NB4 (cell line): ENCODE measurements around the gene SSBP4.

Experiments used
- CTCF ChIP-seq: IDR thresholded peaks from one replicate; pipeline ENCODE4 v1.5.1; 2012; ENCODE audit warnings: low read depth, low read length
- MAX ChIP-seq: IDR thresholded peaks from 2 replicates; pipeline ENCODE4 v1.6.1; 2011; ENCODE audit warnings: low read depth, low read length
- MYC ChIP-seq: IDR thresholded peaks from 2 replicates; pipeline ENCODE4 v1.6.1; 2011; ENCODE audit warnings: low read depth, low read length
- POLR2A ChIP-seq: IDR thresholded peaks from 2 replicates; pipeline ENCODE4 v1.6.1; 2011; ENCODE audit warnings: mild to moderate bottlenecking; ENCODE audit not compliant: insufficient read length; ENCODE audit errors: extremely low read depth

- TF ChIP-seq CTCF (no peak), MYC (no peak), POLR2A (no peak), MAX (no peak)
Measured at GRCh38 chr19:18422530-18423191, 3.5 kb downstream of the SSBP4 start.
